Ectodermal cell (in vitro differentiated cells): ENCODE data around the gene CDK17. TPM values are rescaled to one million over a fixed set of nuclear protein-coding genes. Genes with fewer than 3 reads are reported as not detected.
A peak's percentile ranks its signal among the peaks of the same experiment; 100 is the strongest.

Experiments
- H3K27ac ChIP-seq: 2 replicates; pipeline ENCODE4 v1.7.0; 2013; ENCODE audit warnings: mild to moderate bottlenecking, low read depth, low read length; ENCODE audit not compliant: insufficient read depth, poor library complexity, severe bottlenecking
- H3K27me3 ChIP-seq: 2 replicates; pipeline ENCODE4 v1.7.0; 2013; ENCODE audit warnings: mild to moderate bottlenecking, low read length; ENCODE audit not compliant: insufficient read depth, control insufficient read depth, poor library complexity, severe bottlenecking
- H3K36me3 ChIP-seq: one replicate; pipeline ENCODE4 v1.7.0; 2013; ENCODE audit warnings: low read length; ENCODE audit not compliant: control insufficient read depth, insufficient read depth
- H3K4me1 ChIP-seq: one replicate; pipeline ENCODE4 v1.7.0; 2013; ENCODE audit warnings: low read length; ENCODE audit not compliant: control insufficient read depth, insufficient read depth
- H3K4me3 ChIP-seq: 2 replicates; pipeline ENCODE4 v1.7.0; 2013; ENCODE audit warnings: low read depth, low read length, control low read depth; ENCODE audit not compliant: insufficient read depth
- H3K9me3 ChIP-seq: 2 replicates; pipeline ENCODE4 v1.7.0; 2013; ENCODE audit warnings: mild to moderate bottlenecking, low read length, moderate library complexity; ENCODE audit not compliant: control insufficient read depth
- WGBS, 2 experiments: methylation state at CpG; one replicate each; pipeline ENCODE4 v1.1.7; 2013; ENCODE audit warnings: missing lambda C conversion rate in 2 of 2; 5-methylcytosine and 5-hydroxymethylcytosine counted together
- polyA plus RNA-seq, 4 experiments: library from polyadenylated mRNA; stranded (reverse); fragments of 50-300 nt; gene quantifications; one replicate each; pipeline ENCODE4 v1.2.3, GENCODE V29; 2013

CDK17 gene
- 32.8 TPM for polyA plus RNA-seq (2013, experiment 1 of 4)
- polyA plus RNA-seq (2013, experiment 2 of 4) = 29.9 TPM
- polyA plus RNA-seq (2013, experiment 3 of 4) = 25.3 TPM
- 27.4 TPM for polyA plus RNA-seq (2013, experiment 4 of 4)

GRCh38 chr12:96399919-96400630 is at the start of gene CDK17:
Gene CDK17, minus strand, starts transcription at chr12:96400439. Its CDS starts 65,603 bp downstream, at chr12:96334836.
- WGBS, 2 experiments = 0% methylated on average over 112 of the region's 112 CpGs
- Histone ChIP-seq H3K4me1 (peaks cover 7% of the 10 kb centered on the region), H3K27ac (peak within 1 kb of the TSS; percentile 92), H3K4me3 (peak within 1 kb of the TSS; percentile 79), H3K9me3 (no peaks in the 10 kb centered on the region), H3K36me3 (no peaks in the 10 kb centered on the region), H3K27me3 (no peaks in the 10 kb centered on the region)

- no peak overlapping the region for H3K27ac ChIP-seq
- H3K4me3 ChIP-seq = no peak overlapping the region
- no peaks in the 10 kb centered on the region for H3K27me3 ChIP-seq
- H3K9me3 ChIP-seq = no peaks in the 10 kb centered on the region
- no peaks in the 10 kb centered on the region for H3K36me3 ChIP-seq
- WGBS, 2 experiments = 87 to 96% methylated on average over 1 to 3 of the region's 3 CpGs
- H3K4me1 ChIP-seq = no peaks in the 10 kb centered on the region
Observed at GRCh38 chr12:96448300-96448699, 48.1 kb upstream of the CDK17 start.

GRCh38 chr12:96447256-96447655 is 47.0 kb upstream of the CDK17 start:
- H3K4me1 ChIP-seq = no peaks in the 10 kb centered on the region
- H3K27ac ChIP-seq = no peak overlapping the region
- no peaks in the 10 kb centered on the region for H3K27me3 ChIP-seq
- no peaks in the 10 kb centered on the region for H3K36me3 ChIP-seq
- no peak overlapping the region for H3K4me3 ChIP-seq
- no peaks in the 10 kb centered on the region for H3K9me3 ChIP-seq
- WGBS, 2 experiments = 84 to 98% methylated on average over 3 of the region's 3 CpGs

GRCh38 chr12:96445691-96446583 is 45.7 kb upstream of the CDK17 start:
- no peaks in the 10 kb centered on the region for H3K4me1 ChIP-seq
- H3K36me3 ChIP-seq = no peaks in the 10 kb centered on the region
- WGBS, 2 experiments = 85 to 92% methylated on average over 5 to 6 of the region's 6 CpGs
- H3K9me3 ChIP-seq = no peaks in the 10 kb centered on the region
- H3K27me3 ChIP-seq = no peaks in the 10 kb centered on the region
- no peak overlapping the region for H3K27ac ChIP-seq
- no peak overlapping the region for H3K4me3 ChIP-seq

GRCh38 chr12:96444399-96444798 is 44.2 kb upstream of the CDK17 start:
- no peaks in the 10 kb centered on the region for H3K36me3 ChIP-seq
- WGBS, 2 experiments = 95 to 97% methylated on average over 10 of the region's 10 CpGs
- no peak overlapping the region for H3K4me3 ChIP-seq
- no peaks in the 10 kb centered on the region for H3K9me3 ChIP-seq
- H3K27ac ChIP-seq = no peak overlapping the region
- no peaks in the 10 kb centered on the region for H3K4me1 ChIP-seq
- no peaks in the 10 kb centered on the region for H3K27me3 ChIP-seq

GRCh38 chr12:96442906-96443305 is 42.7 kb upstream of the CDK17 start:
- no peak overlapping the region for H3K27ac ChIP-seq
- H3K27me3 ChIP-seq = no peaks in the 10 kb centered on the region
- WGBS, 2 experiments = 92 to 95% methylated on average over 3 of the region's 3 CpGs
- H3K36me3 ChIP-seq = no peaks in the 10 kb centered on the region
- no peaks in the 10 kb centered on the region for H3K4me1 ChIP-seq
- H3K4me3 ChIP-seq = no peak overlapping the region
- H3K9me3 ChIP-seq = no peaks in the 10 kb centered on the region

- Histone ChIP-seq H3K36me3 (no peaks in the 10 kb centered on the region), H3K27ac (no peak overlapping the region), H3K9me3 (no peaks in the 10 kb centered on the region), H3K4me1 (no peaks in the 10 kb centered on the region), H3K27me3 (no peaks in the 10 kb centered on the region), H3K4me3 (no peak overlapping the region)
- 75 to 76% methylated on average over 1 to 3 of the region's 3 CpGs for WGBS, 2 experiments
Observed at GRCh38 chr12:96441816-96442215, 41.6 kb upstream of the CDK17 start.

- Histone ChIP-seq H3K4me3 (no peak overlapping the region), H3K4me1 (no peaks in the 10 kb centered on the region), H3K27ac (no peak overlapping the region), H3K9me3 (no peaks in the 10 kb centered on the region), H3K36me3 (no peaks in the 10 kb centered on the region), H3K27me3 (no peaks in the 10 kb centered on the region)
- 88 to 90% methylated on average over 2 of the region's 3 CpGs for WGBS, 2 experiments
Observed at GRCh38 chr12:96438330-96438729, 38.1 kb upstream of the CDK17 start.

- Histone ChIP-seq H3K9me3 (no peaks in the 10 kb centered on the region), H3K36me3 (no peaks in the 10 kb centered on the region), H3K27me3 (no peaks in the 10 kb centered on the region), H3K27ac (no peak overlapping the region), H3K4me3 (no peak overlapping the region), H3K4me1 (no peaks in the 10 kb centered on the region)
- WGBS, 2 experiments = no CpG with 5 or more reads among the region's 1 CpG
Observed at GRCh38 chr12:96437171-96437445, 36.9 kb upstream of the CDK17 start.

- Histone ChIP-seq H3K9me3 (no peaks in the 10 kb centered on the region), H3K27ac (no peak overlapping the region), H3K4me1 (peaks cover 1% of the 10 kb centered on the region), H3K36me3 (no peaks in the 10 kb centered on the region), H3K4me3 (no peak overlapping the region), H3K27me3 (no peaks in the 10 kb centered on the region)
- WGBS, 2 experiments = 88 to 94% methylated on average over 8 of the region's 8 CpGs
Observed at GRCh38 chr12:96436366-96437170, 36.3 kb upstream of the CDK17 start.
